ENCODE data around the gene RAB24.

Gene RAB24

DNA sequence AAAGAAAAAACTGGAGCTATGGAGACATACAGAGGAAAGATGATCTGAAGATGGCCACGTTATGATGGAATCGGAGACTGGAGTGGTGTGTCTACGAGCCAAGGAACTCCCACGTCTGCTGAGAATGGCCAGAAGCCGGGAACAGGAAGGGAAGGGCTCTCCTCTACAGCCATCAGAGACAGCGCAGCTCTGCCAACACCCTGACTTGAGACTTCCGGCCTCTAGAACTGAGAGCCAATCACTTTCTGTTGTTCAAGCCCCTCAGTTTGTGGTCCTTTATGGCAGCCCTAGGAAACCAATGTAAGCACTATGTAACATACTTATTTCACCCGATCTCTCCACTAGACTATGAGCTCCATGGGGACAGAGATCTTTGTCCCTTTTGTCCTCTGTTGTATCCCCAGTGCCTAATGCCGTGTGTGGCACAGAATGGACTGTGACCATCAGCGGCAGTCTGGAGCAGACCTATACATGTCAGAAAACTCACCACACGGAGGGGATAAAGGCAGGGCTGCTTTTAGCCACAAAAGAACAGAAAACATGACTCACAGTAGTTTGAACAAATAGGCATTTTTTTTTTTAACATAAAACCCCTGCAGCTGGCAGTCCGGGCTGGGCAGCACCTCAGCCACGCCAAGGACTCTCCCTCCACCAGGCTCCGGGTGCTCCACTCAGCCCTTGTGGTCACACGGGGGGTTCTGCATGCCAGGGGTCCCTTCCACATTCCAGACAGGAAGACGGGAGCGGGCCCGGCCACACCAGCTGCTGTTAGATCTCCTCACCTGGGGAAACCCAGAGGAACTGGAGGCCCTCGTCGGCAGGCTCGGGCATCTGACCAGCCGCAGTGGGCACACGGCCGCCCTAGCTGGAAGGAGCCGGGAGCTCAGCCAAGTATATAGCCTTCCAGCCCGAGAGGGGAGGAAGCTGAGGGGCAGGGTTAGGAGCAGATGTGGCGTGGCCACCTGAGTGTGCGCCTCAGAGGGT, 24.3 kb upstream of the RAB24 start:
- in situ Hi-C loops (cut with HindIII; ENCODE audit: low sequenced_read_pairs), result no loop called here
- peak; percentile 81 for DNase-seq (ENCODE audit: low read depth, low spot score)
- no peak overlapping the region for H3K4me3 ChIP-seq (ENCODE audit: low read depth, low read length)
- TF ChIP-seq, protein P1, sequence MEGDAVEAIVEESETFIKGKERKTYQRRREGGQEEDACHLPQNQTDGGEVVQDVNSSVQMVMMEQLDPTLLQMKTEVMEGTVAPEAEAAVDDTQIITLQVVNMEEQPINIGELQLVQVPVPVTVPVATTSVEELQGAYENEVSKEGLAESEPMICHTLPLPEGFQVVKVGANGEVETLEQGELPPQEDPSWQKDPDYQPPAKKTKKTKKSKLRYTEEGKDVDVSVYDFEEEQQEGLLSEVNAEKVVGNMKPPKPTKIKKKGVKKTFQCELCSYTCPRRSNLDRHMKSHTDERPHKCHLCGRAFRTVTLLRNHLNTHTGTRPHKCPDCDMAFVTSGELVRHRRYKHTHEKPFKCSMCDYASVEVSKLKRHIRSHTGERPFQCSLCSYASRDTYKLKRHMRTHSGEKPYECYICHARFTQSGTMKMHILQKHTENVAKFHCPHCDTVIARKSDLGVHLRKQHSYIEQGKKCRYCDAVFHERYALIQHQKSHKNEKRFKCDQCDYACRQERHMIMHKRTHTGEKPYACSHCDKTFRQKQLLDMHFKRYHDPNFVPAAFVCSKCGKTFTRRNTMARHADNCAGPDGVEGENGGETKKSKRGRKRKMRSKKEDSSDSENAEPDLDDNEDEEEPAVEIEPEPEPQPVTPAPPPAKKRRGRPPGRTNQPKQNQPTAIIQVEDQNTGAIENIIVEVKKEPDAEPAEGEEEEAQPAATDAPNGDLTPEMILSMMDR (IDR thresholded peaks at IDR 0.05; ENCODE audit: low read depth, low read length), result peak; percentile 25

DNA sequence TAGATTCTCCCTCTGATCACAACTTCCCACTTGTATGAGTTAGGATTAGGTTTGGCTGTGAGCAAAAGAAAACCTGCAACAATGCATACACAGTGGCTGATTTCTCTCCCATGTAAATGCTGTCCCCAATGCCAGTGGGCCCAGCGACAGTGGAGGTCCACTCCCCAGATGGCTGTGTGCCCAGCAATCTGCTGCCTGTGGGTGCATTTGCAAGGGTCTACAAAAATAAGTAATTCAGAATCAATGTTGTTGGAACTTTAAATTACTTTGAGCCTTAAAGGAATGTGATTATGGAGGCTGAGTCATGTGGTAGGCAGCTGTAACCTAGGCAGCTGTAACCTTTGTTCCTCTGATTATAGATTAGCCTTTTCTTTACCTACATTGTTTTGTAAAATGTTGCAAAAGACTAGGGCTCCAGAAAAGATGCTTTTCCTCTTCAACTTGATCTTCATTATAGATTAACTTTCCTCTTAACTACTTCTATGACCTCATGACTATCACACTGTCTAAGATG, 22.4 kb upstream of the RAB24 start:
- in situ Hi-C loops (cut with HindIII; ENCODE audit: low sequenced_read_pairs), result no loop called here
- no peak for DNase-seq (ENCODE audit: low read depth, low spot score)
- TF ChIP-seq, protein P1 (IDR thresholded peaks at IDR 0.05; ENCODE audit: low read depth, low read length), result no peak
- no peak overlapping the region for H3K4me3 ChIP-seq (ENCODE audit: low read depth, low read length)

DNA sequence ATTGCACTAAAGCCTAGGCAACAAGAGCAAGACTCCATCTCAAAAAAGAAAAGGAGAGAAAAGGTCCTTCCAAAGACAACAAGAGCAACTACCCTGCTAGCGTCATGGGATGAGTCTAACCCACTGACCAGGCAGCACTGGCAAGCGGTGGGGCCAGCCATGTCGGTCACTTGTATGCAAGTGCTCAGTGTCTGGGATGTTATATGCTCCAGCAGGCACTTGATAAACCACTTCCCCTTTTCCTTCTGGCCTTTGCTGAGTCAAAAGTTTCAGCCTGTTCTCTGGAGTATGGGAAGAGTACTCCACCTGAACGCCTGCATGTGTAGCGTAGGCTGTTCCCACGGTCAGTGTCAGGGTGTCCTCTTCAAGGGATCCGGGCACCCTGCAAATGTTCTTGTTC, 17.4 kb upstream of the RAB24 start:
- no peak for DNase-seq (ENCODE audit: low read depth, low spot score)
- in situ Hi-C loops (cut with HindIII; ENCODE audit: low sequenced_read_pairs), result no loop called here
- H3K4me3 ChIP-seq (ENCODE audit: low read depth, low read length), result no peak overlapping the region
- TF ChIP-seq, protein P1 (IDR thresholded peaks at IDR 0.05; ENCODE audit: low read depth, low read length), result no peak

DNA sequence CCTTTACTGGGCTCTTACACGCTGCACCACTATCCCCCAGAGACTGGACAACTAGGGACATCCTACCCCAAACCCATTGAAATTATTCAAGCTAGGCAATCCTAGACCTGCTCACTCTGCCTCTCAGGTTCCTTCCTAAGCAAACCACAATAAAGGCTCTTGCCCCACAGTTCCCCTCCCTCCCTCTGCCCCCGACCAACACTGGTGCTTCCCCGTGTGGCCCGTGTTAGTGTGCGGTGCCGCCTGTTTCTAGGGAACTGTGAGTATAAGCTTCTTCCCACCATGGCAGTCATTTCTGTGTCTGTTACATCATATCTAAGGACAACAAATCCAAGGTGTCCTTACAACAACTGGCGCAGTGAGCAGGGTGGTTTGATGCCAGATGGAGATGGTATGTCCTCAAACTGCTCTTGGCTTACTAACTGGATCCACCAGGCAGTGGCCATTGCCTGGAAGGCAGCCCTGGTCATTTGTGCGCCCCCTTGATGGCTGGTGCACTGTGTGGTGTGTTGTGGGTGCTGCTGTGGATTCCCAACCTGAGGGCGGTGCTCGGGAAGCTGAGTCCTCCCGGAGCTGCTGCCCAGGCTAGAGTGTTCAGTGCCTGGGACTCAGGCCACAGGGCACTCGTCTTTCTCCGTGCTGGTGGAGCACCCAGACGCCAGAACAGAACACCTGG, 16.5 kb upstream of the RAB24 start:
- TF ChIP-seq, protein P1 (IDR thresholded peaks at IDR 0.05; ENCODE audit: low read depth, low read length), result no peak
- in situ Hi-C loops (cut with HindIII; ENCODE audit: low sequenced_read_pairs), result no loop called here
- no peak for DNase-seq (ENCODE audit: low read depth, low spot score)
- no peak overlapping the region for H3K4me3 ChIP-seq (ENCODE audit: low read depth, low read length)

DNA sequence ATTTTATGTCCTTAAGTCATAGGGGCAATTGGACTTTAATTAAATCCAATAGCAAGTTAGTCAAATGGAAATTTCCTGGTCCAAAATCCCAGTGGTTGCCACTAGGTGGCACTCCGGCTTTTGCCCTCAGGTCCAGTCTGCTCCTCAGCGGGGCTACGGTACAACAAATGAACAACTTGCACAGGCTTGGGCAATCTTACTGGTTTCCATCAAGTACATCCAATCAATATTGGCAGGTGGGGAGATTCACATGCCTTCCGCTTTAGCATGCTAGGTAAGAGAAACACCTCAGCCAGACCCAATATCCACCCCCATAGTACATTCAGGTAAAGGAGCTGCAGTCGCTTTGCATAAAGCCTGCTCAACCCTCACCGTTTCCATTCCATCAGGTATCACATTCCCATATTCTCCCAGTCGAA, 14.4 kb upstream of the RAB24 start:
- no peak overlapping the region for H3K4me3 ChIP-seq (ENCODE audit: low read depth, low read length)
- in situ Hi-C loops (cut with HindIII; ENCODE audit: low sequenced_read_pairs), result no loop called here
- peak; percentile 80 for DNase-seq (ENCODE audit: low read depth, low spot score)
- TF ChIP-seq, protein P1 (IDR thresholded peaks at IDR 0.05; ENCODE audit: low read depth, low read length), result peak; percentile 90

DNA sequence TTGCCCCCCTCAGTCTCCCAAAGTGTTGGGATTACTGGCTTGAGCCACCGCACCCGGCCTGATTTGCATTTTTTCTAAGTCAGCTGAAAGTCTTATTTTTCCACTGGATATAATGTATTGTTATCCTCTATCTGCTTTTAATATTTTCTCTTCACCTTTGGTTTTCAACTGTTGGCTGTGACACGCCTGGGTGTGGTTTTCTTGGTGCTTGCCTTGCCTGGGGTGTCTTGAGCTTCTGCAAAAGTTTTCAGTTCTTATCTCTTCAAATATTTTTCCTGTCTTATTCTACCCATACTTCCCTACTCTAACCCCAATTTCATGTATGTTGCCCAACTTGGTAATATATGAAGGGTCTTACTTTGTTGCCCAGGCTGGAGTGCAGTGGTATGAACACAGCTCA, 12.5 kb upstream of the RAB24 start:
- in situ Hi-C loops (cut with HindIII; ENCODE audit: low sequenced_read_pairs), result no loop called here
- TF ChIP-seq, protein P1 (IDR thresholded peaks at IDR 0.05; ENCODE audit: low read depth, low read length), result no peak
- DNase-seq (ENCODE audit: low read depth, low spot score), result no peak
- H3K4me3 ChIP-seq (ENCODE audit: low read depth, low read length), result no peak overlapping the region

Measured in astrocyte of the spinal cord (primary cell).